HG03558 (cell line): Measurements from ENCODE around the gene STK11.
"Not testable (repeated sequence)": the region's sequence is repeated elsewhere in the genome, so short reads cannot be mapped to it uniquely, and the experiment has no call there.

Experiments used
- ATAC-seq: cut with Tn5 transposase; IDR thresholded peaks from one replicate; pipeline ENCODE4 v1.9.1; 2021; ENCODE audit warnings: moderate number of reproducible peaks; ENCODE audit not compliant: unreplicated experiment; ENCODE audit errors: extremely low read depth

STK11 gene

DNA sequence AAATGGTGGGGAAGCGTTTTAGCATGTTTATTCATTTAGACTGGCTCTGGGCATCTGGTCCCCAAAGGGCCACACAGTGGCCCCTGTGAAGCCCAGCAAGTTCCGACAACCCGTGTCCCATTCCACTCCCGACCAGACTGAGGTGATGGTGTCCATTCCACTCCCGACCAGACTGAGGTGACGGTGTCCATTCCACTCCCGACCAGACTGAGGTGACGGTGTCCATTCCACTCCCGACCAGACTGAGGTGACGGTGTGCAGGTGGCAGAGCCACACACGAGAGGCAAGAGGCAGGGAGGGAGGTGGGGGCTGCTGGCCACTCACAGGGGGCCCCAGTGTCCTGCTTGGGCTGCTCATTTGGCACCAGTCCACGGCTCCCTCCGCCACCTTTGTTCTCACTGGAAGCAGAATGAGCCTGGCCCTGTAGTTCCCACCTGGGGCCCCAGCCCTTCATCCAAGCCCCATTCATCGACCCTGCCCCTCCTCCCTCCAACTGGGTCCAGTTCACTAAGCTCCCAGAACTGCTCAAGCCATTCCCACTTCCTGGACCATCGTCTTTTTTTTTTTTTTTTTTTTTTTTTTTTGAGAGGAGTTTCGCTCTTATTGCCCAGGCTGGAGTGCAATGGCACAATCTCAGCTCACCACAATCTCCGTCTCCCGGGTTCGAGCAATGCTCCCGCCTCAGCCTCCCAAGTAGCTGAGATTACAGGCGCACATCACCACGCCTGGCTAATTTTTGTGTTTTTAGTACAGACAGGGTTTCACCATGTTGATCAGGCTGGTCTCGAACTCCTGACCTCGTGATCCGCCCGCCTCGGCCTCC lies 40.9 kb downstream of the STK11 start:
- not testable (repeated sequence) for ATAC-seq

- ATAC-seq: no peak
Observed at GRCh38 chr19:1247748-1248138, 42.2 kb downstream of the STK11 start.

GRCh38 chr19:1248139-1248785 lies 42.7 kb downstream of the STK11 start, which contains the start of gene MIDN:
TSS of gene MIDN (plus strand) at chr19:1248583. CDS start at chr19:1250297, 1,714 bp downstream.
- ATAC-seq: no peak

GRCh38 chr19:1248786-1249297 lies 43.3 kb downstream of the STK11 start:
- ATAC-seq: no peak

DNA sequence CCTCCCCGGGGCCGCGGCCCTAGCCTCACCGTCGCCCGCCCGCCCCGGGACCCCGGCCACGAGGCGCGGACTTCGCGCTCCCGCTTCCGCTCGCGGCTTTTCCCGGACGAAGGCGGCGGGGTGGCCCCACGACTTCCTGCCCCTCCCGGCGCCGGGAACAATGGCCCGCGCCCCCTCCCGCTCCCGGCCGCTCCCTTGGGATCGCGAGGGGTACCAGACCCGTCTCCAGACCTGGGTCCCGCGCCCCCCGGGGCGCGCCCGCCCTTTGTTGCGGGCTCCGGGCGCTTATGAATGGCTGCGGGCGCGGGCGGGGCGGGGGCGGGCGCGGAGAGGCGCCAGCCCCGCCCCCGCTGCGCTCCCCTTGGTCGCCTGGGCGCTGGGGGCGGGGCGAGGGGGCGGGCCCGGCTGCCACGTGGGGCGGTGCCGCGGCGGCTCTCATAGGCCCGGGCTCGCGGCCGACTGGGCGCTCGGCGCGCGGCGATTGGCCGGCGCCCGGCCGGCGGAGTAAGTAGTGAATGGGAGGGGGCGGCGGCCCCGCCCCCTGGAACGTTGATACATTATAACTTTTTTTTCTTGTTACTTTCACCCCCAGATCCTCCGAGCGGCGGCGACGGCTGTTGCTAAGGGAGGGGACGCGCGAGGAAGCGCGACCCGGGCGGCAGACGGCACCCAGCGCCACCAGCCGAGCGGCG lies 43.9 kb downstream of the STK11 start:
- no peak for ATAC-seq

DNA sequence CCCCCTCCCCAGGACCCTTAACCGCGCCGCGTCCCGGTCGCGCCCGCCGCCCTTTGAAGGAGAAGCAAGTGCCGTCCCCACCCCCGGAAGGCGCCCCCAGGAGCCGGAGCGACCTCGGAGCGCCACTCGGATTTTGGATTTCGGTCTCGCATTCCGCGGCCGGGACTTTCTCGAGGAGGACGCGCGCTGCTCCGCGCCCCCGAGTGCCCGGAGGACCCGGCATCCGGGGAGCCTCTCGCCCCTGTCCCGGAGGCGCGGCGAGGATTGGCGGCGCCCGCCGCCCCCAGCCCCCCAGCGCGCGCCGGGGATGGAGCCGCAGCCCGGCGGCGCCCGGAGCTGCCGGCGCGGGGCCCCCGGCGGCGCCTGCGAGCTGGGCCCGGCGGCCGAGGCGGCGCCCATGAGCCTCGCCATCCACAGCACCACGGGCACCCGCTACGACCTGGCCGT lies 44.4 kb downstream of the STK11 start:
- ATAC-seq: no peak

DNA sequence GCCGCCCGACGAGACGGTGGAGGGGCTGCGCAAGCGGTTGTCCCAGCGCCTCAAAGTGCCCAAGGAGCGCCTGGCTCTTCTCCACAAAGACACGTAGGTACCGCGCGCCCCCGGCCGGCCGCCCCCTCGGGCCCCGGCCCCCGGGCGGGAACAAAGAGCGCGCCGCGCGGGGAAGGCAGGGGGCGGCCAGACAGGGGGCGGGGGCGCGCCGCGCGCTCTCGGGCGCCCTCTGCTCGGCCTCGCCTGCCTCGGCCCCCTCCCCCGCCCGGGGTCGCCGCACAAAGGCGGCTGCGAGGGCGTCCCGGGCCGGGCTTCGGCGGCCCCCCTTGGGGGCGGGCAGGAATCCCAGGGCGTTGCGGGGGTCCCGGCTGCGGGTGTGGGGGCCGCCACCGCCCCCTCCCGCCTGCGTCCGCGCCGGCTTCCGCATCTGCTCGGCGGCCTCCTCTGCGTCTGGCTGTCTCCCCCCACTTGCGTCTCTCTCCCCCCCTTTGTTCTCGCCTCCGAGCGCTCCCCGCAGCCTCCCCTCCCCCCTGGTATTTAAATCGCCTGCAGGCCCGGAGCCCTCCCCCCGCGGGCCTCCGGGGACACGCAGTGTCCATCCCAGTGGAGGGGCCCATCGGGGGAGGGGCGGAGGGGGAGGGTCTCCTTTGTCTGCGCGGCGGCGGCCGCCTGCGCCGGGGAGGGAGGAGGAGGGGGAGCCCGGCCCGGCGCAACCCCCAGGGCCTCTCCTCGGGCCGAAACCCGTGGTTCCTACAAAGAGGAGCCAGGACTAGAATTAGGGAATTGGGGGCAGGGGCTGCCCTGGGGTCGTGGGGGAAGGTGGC lies 45.1 kb downstream of the STK11 start:
- ATAC-seq: no peak

GRCh38 chr19:1251330-1252220 lies 46.0 kb downstream of the STK11 start:
- no peak for ATAC-seq

GRCh38 chr19:1252221-1252820 lies 46.7 kb downstream of the STK11 start:
- no peak for ATAC-seq

- ATAC-seq: no peak
Observed at GRCh38 chr19:1252821-1253513, 47.4 kb downstream of the STK11 start.

- ATAC-seq: no peak
Observed at GRCh38 chr19:1253514-1254080, 48.0 kb downstream of the STK11 start.

- ATAC-seq: no peak
Observed at GRCh38 chr19:1254081-1254527, 48.5 kb downstream of the STK11 start.

GRCh38 chr19:1254530-1255185 lies 49.1 kb downstream of the STK11 start:
- ATAC-seq: no peak

DNA sequence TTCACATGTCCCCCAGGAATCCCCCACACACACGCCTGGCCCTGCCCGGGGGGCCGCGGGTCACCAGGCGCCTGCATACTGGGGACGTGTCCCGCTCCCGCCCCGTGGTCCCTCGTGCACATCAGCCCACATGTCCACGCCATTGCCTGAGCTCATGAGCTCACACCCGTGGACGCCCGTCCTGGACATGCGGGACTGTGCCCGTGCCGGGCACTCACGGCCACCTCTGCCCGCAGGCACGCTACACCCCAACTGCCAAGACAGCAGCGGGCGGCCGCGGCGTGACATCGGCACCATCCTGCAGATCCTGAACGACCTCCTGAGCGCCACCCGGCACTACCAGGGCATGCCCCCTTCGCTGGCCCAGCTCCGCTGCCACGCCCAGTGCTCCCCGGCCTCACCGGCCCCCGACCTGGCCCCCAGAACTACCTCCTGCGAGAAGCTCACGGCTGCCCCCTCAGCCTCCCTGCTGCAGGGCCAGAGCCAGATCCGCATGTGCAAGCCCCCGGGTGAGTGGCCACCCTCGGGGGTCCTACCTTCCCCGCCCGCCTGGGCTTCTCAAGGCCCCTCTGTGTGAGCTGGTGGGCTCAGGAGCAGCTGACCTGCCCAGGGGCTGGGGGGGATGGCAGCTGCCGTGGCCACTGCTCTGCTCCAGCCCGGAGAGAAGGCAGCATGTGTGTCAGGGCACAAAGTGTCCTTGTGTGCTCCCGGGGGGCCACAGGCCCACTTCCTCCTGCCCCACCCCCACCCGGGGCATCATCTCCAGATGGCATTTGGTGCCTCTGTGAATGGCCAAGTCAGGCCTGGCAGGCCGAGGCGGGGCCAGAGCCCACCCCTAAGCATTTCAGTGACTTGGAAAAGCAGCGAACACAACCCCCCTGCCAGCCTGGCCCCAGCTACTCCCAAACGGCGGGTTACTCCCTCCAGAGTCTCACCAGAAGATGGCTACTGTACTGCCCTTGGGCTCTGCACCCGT lies 49.9 kb downstream of the STK11 start:
- no peak for ATAC-seq

DNA sequence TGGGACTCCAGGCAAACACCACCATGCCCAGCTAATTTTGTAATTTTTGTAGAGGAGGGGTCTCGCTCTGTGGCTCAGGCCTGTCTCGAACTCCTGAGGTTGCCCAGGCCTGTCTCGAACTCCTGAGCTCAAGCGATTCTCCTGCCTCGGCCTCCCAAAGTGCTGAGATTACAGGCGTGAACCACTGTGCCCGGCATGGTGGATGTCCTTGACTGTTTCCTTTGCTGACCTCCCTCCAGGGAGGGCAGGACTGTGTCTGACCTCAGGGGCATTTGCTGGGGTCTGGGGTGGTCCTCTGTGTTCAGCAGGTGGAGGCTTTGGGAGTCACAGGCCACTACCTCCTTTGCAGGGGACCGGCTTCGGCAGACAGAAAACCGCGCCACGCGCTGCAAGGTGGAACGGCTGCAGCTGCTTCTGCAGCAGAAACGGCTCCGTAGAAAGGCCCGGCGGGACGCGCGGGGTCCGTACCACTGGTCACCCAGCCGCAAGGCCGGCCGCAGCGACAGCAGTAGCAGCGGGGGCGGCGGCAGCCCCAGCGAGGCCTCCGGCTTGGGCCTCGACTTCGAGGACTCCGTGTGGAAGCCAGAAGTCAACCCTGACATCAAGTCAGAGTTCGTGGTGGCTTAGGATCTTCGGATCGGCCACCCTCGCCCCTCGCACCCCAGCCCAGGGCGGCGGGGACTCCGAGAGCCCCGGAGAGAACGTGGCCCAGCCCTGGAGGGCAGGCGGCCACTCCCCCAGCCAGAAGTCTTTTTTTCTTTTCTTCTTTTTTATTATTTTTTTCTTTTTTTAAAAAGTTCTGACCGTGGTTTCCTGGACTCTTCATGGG lies 51.3 kb downstream of the STK11 start:
- no peak for ATAC-seq
